ENCODE data around the gene NCKAP5. TPM values are rescaled to one million over a fixed set of nuclear protein-coding genes. Genes with fewer than 3 reads are reported as not detected.

The NCKAP5 gene
- total RNA-seq, 3 donors from 2014 or later (not counting 1 experiment from before 2014, with no cell fraction given): 0.12 to 0.20 TPM; not detected in 1

- TF ChIP-seq CTCF (IDR thresholded peaks at IDR 0.05): no peak
- Mint-ChIP-seq H3K4me1 (no peaks in the 10 kb centered on the region), H3K36me3 (no peaks in the 10 kb centered on the region), H3K9me3 (peaks cover 4 to 5% of the 10 kb centered on the region in 2 donors), H3K27me3 (ENCODE audit: low read depth in 2 of 2) (no peaks in the 10 kb centered on the region), H3K27ac (no peak overlapping the region), H3K4me3 (no peak overlapping the region)
- H3K4me1 ChIP-seq (ENCODE audit: control insufficient read depth, insufficient read depth, low read length): no peaks in the 10 kb centered on the region
- DNase-seq: no peak
- H3K27ac ChIP-seq (ENCODE audit: low read length): no peak overlapping the region
- no peaks in the 10 kb centered on the region for H3K36me3 ChIP-seq (ENCODE audit: control insufficient read depth, insufficient read depth, low read length)
- intact Hi-C loops (cut with micrococcal nuclease): no loop called here
- ATAC-seq: no peak
- 81% methylated on average over 3 of the region's 3 CpGs for WGBS (ENCODE audit: insufficient coverage)
- no peak overlapping the region for H3K4me3 ChIP-seq (ENCODE audit: low read length)
- H3K9me3 ChIP-seq (ENCODE audit: control insufficient read depth, insufficient read depth, low read length): no peaks in the 10 kb centered on the region
- no peaks in the 10 kb centered on the region for H3K27me3 ChIP-seq (ENCODE audit: control insufficient read depth, insufficient read depth, low read length)
These were observed 619.2 kb downstream of the NCKAP5 start for GRCh38 chr2:132949108-132949507.

- Histone ChIP-seq H3K4me3 (ENCODE audit: low read length) (no peak overlapping the region), H3K36me3 (ENCODE audit: control insufficient read depth, insufficient read depth, low read length) (no peaks in the 10 kb centered on the region), H3K9me3 (ENCODE audit: control insufficient read depth, insufficient read depth, low read length) (no peaks in the 10 kb centered on the region), H3K4me1 (ENCODE audit: control insufficient read depth, insufficient read depth, low read length) (no peaks in the 10 kb centered on the region), H3K27me3 (ENCODE audit: control insufficient read depth, insufficient read depth, low read length) (no peaks in the 10 kb centered on the region), H3K27ac (ENCODE audit: low read length) (no peak overlapping the region)
- Mint-ChIP-seq H3K36me3 (no peaks in the 10 kb centered on the region), H3K27me3 (ENCODE audit: low read depth in 2 of 2) (no peaks in the 10 kb centered on the region), H3K27ac (no peak overlapping the region), H3K9me3 (peaks cover 2 to 5% of the 10 kb centered on the region in 2 donors), H3K4me1 (no peaks in the 10 kb centered on the region), H3K4me3 (no peak overlapping the region)
- TF ChIP-seq CTCF (IDR thresholded peaks at IDR 0.05): no peak
- 89% methylated on average over 6 of the region's 6 CpGs for WGBS (ENCODE audit: insufficient coverage)
- ATAC-seq: no peak
- intact Hi-C loops (cut with micrococcal nuclease): no loop called here
- DNase-seq: no peak
These were observed 620.1 kb downstream of the NCKAP5 start for GRCh38 chr2:132948211-132948610.

DNA sequence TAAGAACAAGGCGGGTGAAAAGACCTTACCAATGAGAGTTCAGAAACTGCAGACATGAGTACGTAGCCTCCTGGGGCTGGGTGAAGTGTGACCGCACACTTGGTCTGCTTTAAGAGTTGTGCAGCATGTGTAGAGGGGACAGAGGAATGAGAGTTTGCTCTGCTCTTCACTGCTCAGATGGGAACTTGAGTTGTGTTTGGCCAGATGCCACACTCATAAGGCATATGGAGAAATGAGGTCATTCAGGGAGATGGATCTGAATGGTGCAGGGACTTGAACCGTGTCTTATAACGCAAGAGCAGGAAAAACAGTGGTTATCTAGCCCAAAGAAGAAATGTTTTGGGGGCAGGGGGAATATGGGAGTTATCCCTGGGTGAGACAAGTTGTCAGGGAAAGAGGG lies 624.4 kb downstream of the NCKAP5 start:
- no peak overlapping the region for H3K4me3 Mint-ChIP-seq
- TF ChIP-seq CTCF (IDR thresholded peaks at IDR 0.05): no peak

GRCh38 chr2:132941296-132942020 lies 626.8 kb downstream of the NCKAP5 start:
- no peak overlapping the region for H3K4me3 ChIP-seq (ENCODE audit: low read length)
- intact Hi-C loops (cut with micrococcal nuclease): no loop called here
- no peaks in the 10 kb centered on the region for H3K27me3 ChIP-seq (ENCODE audit: control insufficient read depth, insufficient read depth, low read length)
- WGBS (ENCODE audit: insufficient coverage): 87% methylated on average over 1 of the region's 4 CpGs
- Mint-ChIP-seq H3K9me3 (peaks cover 0 to 4% of the 10 kb centered on the region in 2 donors), H3K27ac (no peak overlapping the region), H3K4me3 (no peak overlapping the region), H3K27me3 (ENCODE audit: low read depth in 2 of 2) (no peaks in the 10 kb centered on the region), H3K36me3 (no peaks in the 10 kb centered on the region), H3K4me1 (no peaks in the 10 kb centered on the region)
- no peaks in the 10 kb centered on the region for H3K4me1 ChIP-seq (ENCODE audit: control insufficient read depth, insufficient read depth, low read length)
- H3K27ac ChIP-seq (ENCODE audit: low read length): no peak overlapping the region
- no peaks in the 10 kb centered on the region for H3K36me3 ChIP-seq (ENCODE audit: control insufficient read depth, insufficient read depth, low read length)
- DNase-seq: no peak
- no peaks in the 10 kb centered on the region for H3K9me3 ChIP-seq (ENCODE audit: control insufficient read depth, insufficient read depth, low read length)
- TF ChIP-seq CTCF (IDR thresholded peaks at IDR 0.05): no peak
- ATAC-seq: no peak

More for the DNA sequence above, 624.4 kb downstream of the NCKAP5 start:
- Mint-ChIP-seq H3K9me3 (peaks cover 0 to 4% of the 10 kb centered on the region in 2 donors), H3K27ac (no peak overlapping the region), H3K36me3 (no peaks in the 10 kb centered on the region), H3K27me3 (ENCODE audit: low read depth in 2 of 2) (no peaks in the 10 kb centered on the region), H3K4me1 (no peaks in the 10 kb centered on the region)
- intact Hi-C loops (cut with micrococcal nuclease): no loop called here
- DNase-seq (no peak), ATAC-seq (no peak)
- Histone ChIP-seq H3K4me3 (ENCODE audit: low read length) (no peak overlapping the region), H3K27ac (ENCODE audit: low read length) (no peak overlapping the region), H3K9me3 (ENCODE audit: control insufficient read depth, insufficient read depth, low read length) (no peaks in the 10 kb centered on the region), H3K36me3 (ENCODE audit: control insufficient read depth, insufficient read depth, low read length) (no peaks in the 10 kb centered on the region), H3K27me3 (ENCODE audit: control insufficient read depth, insufficient read depth, low read length) (no peaks in the 10 kb centered on the region), H3K4me1 (ENCODE audit: control insufficient read depth, insufficient read depth, low read length) (no peaks in the 10 kb centered on the region)
- WGBS (ENCODE audit: insufficient coverage): 90% methylated on average over 5 of the region's 5 CpGs
